H9 (cell line): Measurements from ENCODE around the gene TP73. TPM values are rescaled to one million over a fixed set of nuclear protein-coding genes. Genes with fewer than 3 reads are reported as not detected.
A peak's percentile ranks its signal among the peaks of the same experiment; 100 is the strongest.

Experiments
- DNase-seq: peaks from one replicate; pipeline ENCODE4 v3.0.0-alpha.2; 2017
- H2AFZ ChIP-seq: one replicate; pipeline ENCODE4 v1.6.1; 2013; ENCODE audit warnings: mild to moderate bottlenecking, low read length, control low read depth, moderate library complexity
- H2AK5ac ChIP-seq: 2 replicates; pipeline ENCODE4 v1.6.1; 2013; ENCODE audit warnings: low read length, control low read depth, mixed read lengths; ENCODE audit not compliant: insufficient read length
- H2BK120ac ChIP-seq: one replicate; pipeline ENCODE4 v1.6.1; 2013; ENCODE audit warnings: low read depth, mild to moderate bottlenecking, low read length, control low read depth, inconsistent platforms; ENCODE audit not compliant: poor library complexity, severe bottlenecking
- H2BK12ac ChIP-seq: 2 replicates; pipeline ENCODE4 v1.6.1; 2013; ENCODE audit warnings: low read length, control low read depth, mixed read lengths, low read depth; ENCODE audit not compliant: insufficient read length
- H2BK15ac ChIP-seq: 2 replicates; pipeline ENCODE4 v1.6.1; 2013; ENCODE audit warnings: low read depth, low read length, control low read depth
- H2BK20ac ChIP-seq: one replicate; pipeline ENCODE4 v1.6.1; 2013; ENCODE audit warnings: low read depth, mild to moderate bottlenecking, low read length, control low read depth, inconsistent platforms; ENCODE audit not compliant: poor library complexity, severe bottlenecking
- H2BK5ac ChIP-seq: 2 replicates; pipeline ENCODE4 v1.6.1; 2013; ENCODE audit warnings: low read length, control low read depth, mixed read lengths; ENCODE audit not compliant: insufficient read length
- H3K14ac ChIP-seq: 2 replicates; pipeline ENCODE4 v1.6.1; 2013; ENCODE audit warnings: low read length, control low read depth; ENCODE audit not compliant: insufficient read depth
- H3K18ac ChIP-seq: 2 replicates; pipeline ENCODE4 v1.6.1; 2013; ENCODE audit warnings: low read depth, mild to moderate bottlenecking, mixed read lengths, low read length, control low read depth; ENCODE audit not compliant: insufficient read length
- H3K23ac ChIP-seq: 2 replicates; pipeline ENCODE4 v1.6.1; 2013; ENCODE audit warnings: low read length, control low read depth, mixed read lengths, low read depth; ENCODE audit not compliant: insufficient read length
- H3K23me2 ChIP-seq: 2 replicates; pipeline ENCODE4 v1.6.1; 2013; ENCODE audit warnings: low read depth, mild to moderate bottlenecking, mixed read lengths, low read length, control low read depth; ENCODE audit not compliant: insufficient read length, poor library complexity, severe bottlenecking
- H3K27ac ChIP-seq: 2 replicates; pipeline ENCODE4 v1.5.1; 2013; ENCODE audit warnings: low read length, control low read depth, mixed read lengths, low read depth; ENCODE audit not compliant: insufficient read length
- H3K27me3 ChIP-seq: 2 replicates; pipeline ENCODE4 v1.6.1; 2013; ENCODE audit warnings: low read length, control low read depth, inconsistent platforms; ENCODE audit not compliant: insufficient read depth
- H3K4ac ChIP-seq: 2 replicates; pipeline ENCODE4 v1.6.1; 2013; ENCODE audit warnings: low read depth, mild to moderate bottlenecking, control low read depth, inconsistent platforms, low read length, moderate library complexity
- H3K4me1 ChIP-seq: 2 replicates; pipeline ENCODE4 v1.6.1; 2013; ENCODE audit warnings: low read length, control low read depth, inconsistent platforms; ENCODE audit not compliant: insufficient read depth
- H3K4me2 ChIP-seq: 2 replicates; pipeline ENCODE4 v1.6.1; 2013; ENCODE audit warnings: low read length, control low read depth, mixed read lengths; ENCODE audit not compliant: insufficient read length, insufficient read depth
- H3K56ac ChIP-seq: 2 replicates; pipeline ENCODE4 v1.6.1; 2013; ENCODE audit warnings: low read depth, mild to moderate bottlenecking, mixed read lengths, low read length, control low read depth; ENCODE audit not compliant: insufficient read length
- H3K79me1 ChIP-seq: 2 replicates; pipeline ENCODE4 v1.6.1; 2013; ENCODE audit warnings: low read depth, mild to moderate bottlenecking, moderate library complexity, low read length, control low read depth, inconsistent platforms; ENCODE audit not compliant: insufficient read depth, poor library complexity, severe bottlenecking
- H3K79me2 ChIP-seq: 2 replicates; pipeline ENCODE4 v1.6.1; 2013; ENCODE audit warnings: low read length, control low read depth, inconsistent platforms; ENCODE audit not compliant: insufficient read depth
- H3K9ac ChIP-seq: 2 replicates; pipeline ENCODE4 v1.6.1; 2013; ENCODE audit warnings: low read length, control low read depth, mixed read lengths; ENCODE audit not compliant: insufficient read length; ENCODE audit errors: extremely low read depth
- H3K9me3 ChIP-seq: one replicate; pipeline ENCODE4 v1.6.1; 2013; ENCODE audit warnings: low read depth, low read length, inconsistent platforms; ENCODE audit not compliant: control insufficient read depth
- H3T11ph ChIP-seq: one replicate; pipeline ENCODE4 v1.6.1; 2013; ENCODE audit warnings: mild to moderate bottlenecking, low read length, control low read depth, inconsistent platforms
- H4K20me1 ChIP-seq: one replicate; pipeline ENCODE4 v1.6.1; 2013; ENCODE audit not compliant: control insufficient read depth, insufficient read length, insufficient read depth
- H4K5ac ChIP-seq: 2 replicates; pipeline ENCODE4 v1.6.1; 2013; ENCODE audit warnings: low read depth, mild to moderate bottlenecking, mixed read lengths, low read length, control low read depth; ENCODE audit not compliant: insufficient read length
- H4K8ac ChIP-seq: replicated peaks from 2 replicates; pipeline ENCODE4 v1.6.1; 2013; ENCODE audit warnings: low read length, control low read depth, mixed read lengths, low read depth; ENCODE audit not compliant: insufficient read length
- H4K91ac ChIP-seq: 2 replicates; pipeline ENCODE4 v1.6.1; 2013; ENCODE audit warnings: low read depth, mild to moderate bottlenecking, moderate library complexity, mixed read lengths, low read length, control low read depth; ENCODE audit not compliant: insufficient read length
- H3K27ac Mint-ChIP-seq, 3 experiments: 2 replicates in 2 of 3; 3 replicates in 1 of 3; pipeline ENCODE4 v1.8.0; 2020 to 2021; ENCODE audit warnings: mixed read lengths in 3 of 3, mild to moderate bottlenecking in 1 of 3, moderate library complexity in 1 of 3
- H3K27me3 Mint-ChIP-seq: 2 replicates; pipeline ENCODE4 v1.8.0; 2021; ENCODE audit warnings: low read depth, mild to moderate bottlenecking, moderate library complexity, mixed read lengths
- H3K36me3 Mint-ChIP-seq, 3 experiments: 2 replicates in 2 of 3; 3 replicates in 1 of 3; pipeline ENCODE4 v1.8.0; 2020 to 2021; ENCODE audit warnings: low read depth in 3 of 3, mixed read lengths in 3 of 3; ENCODE audit not compliant: insufficient read depth in 1 of 3
- H3K4me1 Mint-ChIP-seq, 2 experiments: 2 replicates each; pipeline ENCODE4 v1.8.0; 2020; ENCODE audit warnings: mixed read lengths in 2 of 2
- H3K4me3 Mint-ChIP-seq, 2 experiments: 2 replicates in 1 of 2; 3 replicates in 1 of 2; pipeline ENCODE4 v1.8.0; 2020 to 2021; ENCODE audit warnings: mild to moderate bottlenecking in 2 of 2, mixed read lengths in 2 of 2, moderate library complexity in 1 of 2
- H3K9me3 Mint-ChIP-seq, 2 experiments: 2 replicates in 1 of 2; 3 replicates in 1 of 2; pipeline ENCODE4 v1.8.0; 2020; ENCODE audit warnings: mild to moderate bottlenecking in 2 of 2, mixed read lengths in 2 of 2, moderate library complexity in 1 of 2
- WGBS: extraction: QIAGEN DNeasy Blood & Tissue Kit; methylation state at CpG from one replicate; pipeline ENCODE4 v1.1.7; 2013; ENCODE audit warnings: missing lambda C conversion rate, low lambda C conversion rate, mixed read lengths; ENCODE audit not compliant: insufficient read length; ENCODE audit errors: extremely low coverage; 5-methylcytosine and 5-hydroxymethylcytosine counted together
- total RNA-seq: library from RNA; stranded (reverse); gene quantifications from 2 replicates; pipeline ENCODE4 v1.2.1, GENCODE V29; 2021
- TF ChIP-seq, protein P1 (sequence below): fragments of 200-600 bp; sonication (generic); conservative IDR thresholded peaks from 3 replicates; pipeline ENCODE4 v1.8.0; 2021; ENCODE audit warnings: antibody characterized with exemption, mild to moderate bottlenecking

The TP73 gene
- total RNA-seq, 1 experiment from 2014 or later: 4.7 TPM

- Histone ChIP-seq H3K79me1 (no peaks in the 10 kb centered on the region), H3K79me2 (no peaks in the 10 kb centered on the region), H3K18ac (peak overlapping the region; percentile 7), H3K9ac (no peak overlapping the region), H4K8ac (no peak overlapping the region), H3K4me1 (no peaks in the 10 kb centered on the region), H2BK20ac (no peak overlapping the region), H2BK5ac (no peak overlapping the region), H3K23me2 (no peaks in the 10 kb centered on the region), H2AFZ (no peak overlapping the region), H3K9me3 (no peaks in the 10 kb centered on the region), H3K4ac (no peak overlapping the region), H3K14ac (no peak overlapping the region), H2BK120ac (no peak overlapping the region), H2AK5ac (no peak overlapping the region), H2BK12ac (no peak overlapping the region), H4K20me1 (no peaks in the 10 kb centered on the region), H2BK15ac (no peak overlapping the region; the same call in 1 of the 2 replicates), H3K27ac (no peak overlapping the region), H3T11ph (no peak overlapping the region), H3K4me2 (no peak overlapping the region), H3K23ac (no peak overlapping the region), H3K27me3 (no peaks in the 10 kb centered on the region), H4K91ac (no peak overlapping the region), H4K5ac (no peak overlapping the region), H3K56ac (no peak overlapping the region)
- Mint-ChIP-seq H3K4me1 (peaks cover 36 to 61% of the 10 kb centered on the region in 2 experiments), H3K9me3 (no peaks in the 10 kb centered on the region; a peak in 1 of 5 replicates), H3K27me3 (peaks cover 24% of the 10 kb centered on the region), H3K36me3 (no peaks in the 10 kb centered on the region; a peak in 1 of 7 replicates), H3K27ac (no peak overlapping the region), H3K4me3 (no peak overlapping the region)
- peak; percentile 76 for DNase-seq
- WGBS: no CpG with 5 or more reads among the region's 30 CpGs
- TF ChIP-seq, protein P1, sequence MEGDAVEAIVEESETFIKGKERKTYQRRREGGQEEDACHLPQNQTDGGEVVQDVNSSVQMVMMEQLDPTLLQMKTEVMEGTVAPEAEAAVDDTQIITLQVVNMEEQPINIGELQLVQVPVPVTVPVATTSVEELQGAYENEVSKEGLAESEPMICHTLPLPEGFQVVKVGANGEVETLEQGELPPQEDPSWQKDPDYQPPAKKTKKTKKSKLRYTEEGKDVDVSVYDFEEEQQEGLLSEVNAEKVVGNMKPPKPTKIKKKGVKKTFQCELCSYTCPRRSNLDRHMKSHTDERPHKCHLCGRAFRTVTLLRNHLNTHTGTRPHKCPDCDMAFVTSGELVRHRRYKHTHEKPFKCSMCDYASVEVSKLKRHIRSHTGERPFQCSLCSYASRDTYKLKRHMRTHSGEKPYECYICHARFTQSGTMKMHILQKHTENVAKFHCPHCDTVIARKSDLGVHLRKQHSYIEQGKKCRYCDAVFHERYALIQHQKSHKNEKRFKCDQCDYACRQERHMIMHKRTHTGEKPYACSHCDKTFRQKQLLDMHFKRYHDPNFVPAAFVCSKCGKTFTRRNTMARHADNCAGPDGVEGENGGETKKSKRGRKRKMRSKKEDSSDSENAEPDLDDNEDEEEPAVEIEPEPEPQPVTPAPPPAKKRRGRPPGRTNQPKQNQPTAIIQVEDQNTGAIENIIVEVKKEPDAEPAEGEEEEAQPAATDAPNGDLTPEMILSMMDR: no peak
Observed at GRCh38 chr1:3674100-3675094, 22.1 kb downstream of the TP73 start.
